Skeletal muscle tissue (tissue), 4 donors: ENCODE results near the gene KMO. TPM values are rescaled to one million over a fixed set of nuclear protein-coding genes. Genes with fewer than 3 reads are reported as not detected.

Experiments used
- H3K27ac ChIP-seq: one replicate; pipeline ENCODE4 v1.7.0; 2013; ENCODE audit warnings: mild to moderate bottlenecking, low read depth, low read length, inconsistent platforms
- H3K27me3 ChIP-seq, 3 donors: one replicate each; pipeline ENCODE4 v1.7.0; 2013; ENCODE audit warnings: low read length in 3 of 3; ENCODE audit not compliant: control insufficient read depth in 3 of 3, insufficient read depth in 3 of 3
- H3K36me3 ChIP-seq, 3 donors: one replicate each; pipeline ENCODE4 v1.7.0; 2013; ENCODE audit warnings: low read length in 3 of 3; ENCODE audit not compliant: control insufficient read depth in 3 of 3, insufficient read depth in 3 of 3
- H3K4me1 ChIP-seq, 3 donors: one replicate each; pipeline ENCODE4 v1.7.0; 2013; ENCODE audit warnings: low read length in 3 of 3, mild to moderate bottlenecking in 3 of 3; ENCODE audit not compliant: control insufficient read depth in 3 of 3, insufficient read depth in 3 of 3
- H3K4me3 ChIP-seq, 3 donors: one replicate each; pipeline ENCODE4 v1.7.0; 2013; ENCODE audit warnings: low read length in 3 of 3
- H3K9ac ChIP-seq, 3 donors: one replicate each; pipeline ENCODE4 v1.7.0; 2013; ENCODE audit warnings: low read length in 3 of 3, mild to moderate bottlenecking in 3 of 3, moderate library complexity in 2 of 3, low read depth in 1 of 3
- H3K9me3 ChIP-seq, 3 donors: one replicate each; pipeline ENCODE4 v1.7.0; 2013; ENCODE audit warnings: low read length in 3 of 3; ENCODE audit not compliant: control insufficient read depth in 3 of 3
- total RNA-seq: library from RNA; depleted of rRNA; stranded (reverse); fragments of >200 nt; gene quantifications from one replicate; pipeline ENCODE4 v1.2.3, GENCODE V29; 2014
- donor health status: Osteomylitis.

KMO gene
- total RNA-seq, 1 donor from 2014 or later: 0.52 TPM

DNA sequence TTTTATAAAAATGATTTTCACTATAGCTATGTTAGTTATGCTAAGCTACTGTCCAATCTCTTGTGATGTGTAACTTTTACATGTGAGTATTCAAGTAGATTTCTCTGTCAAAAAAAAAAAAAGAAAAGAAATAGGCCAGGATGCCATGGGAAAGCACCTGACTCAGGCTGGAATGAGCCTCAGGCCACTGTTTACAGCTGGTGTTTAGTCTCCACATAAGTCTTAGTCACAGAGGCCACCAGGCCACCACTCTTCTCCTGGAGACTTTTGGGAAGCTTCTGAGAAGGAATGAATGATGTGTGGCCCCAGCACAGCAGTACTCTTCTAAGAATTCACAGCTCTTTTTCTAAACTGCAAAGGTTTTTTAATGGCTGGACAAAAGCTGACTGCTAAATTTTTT, 59.1 kb downstream of the KMO start:
- no peaks in the 10 kb centered on the region for H3K4me1 ChIP-seq
- H3K36me3 ChIP-seq: peaks cover 0 to 4% (median 4%) of the 10 kb centered on the region in 3 donors
- no peak overlapping the region for H3K4me3 ChIP-seq
- H3K9me3 ChIP-seq: no peaks in the 10 kb centered on the region
- H3K9ac ChIP-seq: no peak overlapping the region
- no peak overlapping the region for H3K27ac ChIP-seq
- H3K27me3 ChIP-seq: no peaks in the 10 kb centered on the region

DNA sequence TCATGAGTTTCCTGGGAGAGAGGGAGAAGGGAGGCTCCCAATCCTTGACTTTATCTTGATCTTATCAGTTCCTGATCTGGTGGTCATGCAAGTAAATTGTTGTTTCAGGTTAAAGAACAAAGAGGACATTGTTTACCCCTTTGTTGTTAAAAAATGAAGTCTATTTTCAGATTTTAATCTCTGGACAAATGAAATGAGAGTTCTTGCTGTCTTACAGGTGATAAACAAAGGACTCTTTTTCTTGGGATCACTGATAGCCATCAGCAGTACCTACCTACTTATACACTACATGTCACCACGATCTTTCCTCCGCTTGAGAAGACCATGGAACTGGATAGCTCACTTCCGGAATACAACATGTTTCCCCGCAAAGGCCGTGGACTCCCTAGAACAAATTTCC, 59.6 kb downstream of the KMO start:
- Histone ChIP-seq H3K4me3 (no peak overlapping the region), H3K4me1 (no peaks in the 10 kb centered on the region), H3K9me3 (no peaks in the 10 kb centered on the region), H3K9ac (no peak overlapping the region), H3K27me3 (no peaks in the 10 kb centered on the region), H3K27ac (no peak overlapping the region), H3K36me3 (peaks cover 0 to 6% (median 4%) of the 10 kb centered on the region in 3 donors)

DNA sequence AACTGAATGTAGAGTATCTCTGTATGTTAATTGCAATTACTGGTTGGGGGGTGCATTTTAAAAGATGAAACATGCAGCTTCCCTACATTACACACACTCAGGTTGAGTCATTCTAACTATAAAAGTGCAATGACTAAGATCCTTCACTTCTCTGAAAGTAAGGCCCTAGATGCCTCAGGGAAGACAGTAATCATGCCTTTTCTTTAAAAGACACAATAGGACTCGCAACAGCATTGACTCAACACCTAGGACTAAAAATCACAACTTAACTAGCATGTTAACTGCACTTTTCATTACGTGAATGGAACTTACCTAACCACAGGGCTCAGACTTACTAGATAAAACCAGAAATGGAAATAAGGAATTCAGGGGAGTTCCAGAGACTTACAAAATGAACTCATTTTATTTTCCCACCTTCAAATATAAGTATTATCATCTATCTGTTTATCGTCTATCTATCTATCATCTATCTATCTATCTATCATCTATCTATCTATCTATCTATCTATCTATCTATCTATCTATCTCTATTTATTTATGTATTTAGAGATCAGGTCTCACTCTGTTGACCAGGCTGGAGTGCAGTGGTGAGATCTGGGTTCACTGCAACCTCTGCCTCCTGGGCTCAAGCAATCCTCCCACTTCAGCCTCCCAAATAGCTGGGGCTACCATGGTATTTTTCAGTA, 60.2 kb downstream of the KMO start:
- Histone ChIP-seq H3K27me3 (no peaks in the 10 kb centered on the region), H3K4me3 (no peak overlapping the region), H3K27ac (no peak overlapping the region), H3K36me3 (peaks cover 0 to 9% (median 4%) of the 10 kb centered on the region in 3 donors), H3K9me3 (no peaks in the 10 kb centered on the region), H3K9ac (no peak overlapping the region), H3K4me1 (no peaks in the 10 kb centered on the region)

DNA sequence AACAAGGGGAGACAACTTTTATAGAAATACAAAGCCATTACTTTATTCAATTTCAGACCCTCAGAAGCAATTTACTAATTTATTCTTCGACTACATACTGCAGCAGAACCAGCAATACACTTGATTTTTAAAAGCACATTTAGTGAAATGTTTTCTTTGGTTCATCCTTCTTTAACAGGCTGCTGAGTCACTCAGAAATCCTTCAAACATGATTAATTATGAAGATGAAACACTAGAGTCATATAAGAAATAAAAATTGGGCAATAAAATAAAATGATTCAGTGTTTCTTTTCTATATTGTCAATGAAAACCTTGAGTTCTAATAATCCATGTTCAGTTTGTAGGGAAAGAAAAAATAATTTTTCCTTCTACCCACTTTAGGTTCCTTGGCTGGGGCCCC, 61.0 kb downstream of the KMO start:
- no peaks in the 10 kb centered on the region for H3K27me3 ChIP-seq
- peaks cover 0 to 9% (median 4%) of the 10 kb centered on the region in 3 donors for H3K36me3 ChIP-seq
- no peak overlapping the region for H3K9ac ChIP-seq
- no peak overlapping the region for H3K27ac ChIP-seq
- no peak overlapping the region for H3K4me3 ChIP-seq
- no peaks in the 10 kb centered on the region for H3K9me3 ChIP-seq
- no peaks in the 10 kb centered on the region for H3K4me1 ChIP-seq

DNA sequence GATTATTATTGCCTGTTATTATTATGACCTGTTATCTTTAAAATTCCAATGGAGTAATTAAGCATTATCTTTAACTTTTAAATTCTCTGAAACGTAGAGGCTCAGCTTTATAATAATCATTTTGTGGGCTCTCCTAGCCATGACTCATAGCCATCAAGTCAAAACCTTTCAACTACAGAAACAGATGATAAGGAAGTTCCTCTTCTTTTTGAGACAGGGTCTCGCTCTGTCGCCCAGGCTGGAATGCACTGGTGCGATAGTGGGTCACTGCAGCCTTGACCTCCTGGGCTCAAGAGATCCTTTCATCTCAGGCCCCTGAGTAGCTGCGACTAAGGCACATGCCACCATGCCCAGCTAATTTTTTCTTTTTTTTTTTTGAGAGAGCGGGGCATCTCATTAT, 64.5 kb downstream of the KMO start:
- Histone ChIP-seq H3K27ac (no peak overlapping the region), H3K4me3 (no peak overlapping the region), H3K27me3 (no peaks in the 10 kb centered on the region), H3K4me1 (no peaks in the 10 kb centered on the region), H3K9me3 (no peaks in the 10 kb centered on the region), H3K9ac (no peak overlapping the region), H3K36me3 (peaks cover 0 to 9% (median 4%) of the 10 kb centered on the region in 3 donors)

DNA sequence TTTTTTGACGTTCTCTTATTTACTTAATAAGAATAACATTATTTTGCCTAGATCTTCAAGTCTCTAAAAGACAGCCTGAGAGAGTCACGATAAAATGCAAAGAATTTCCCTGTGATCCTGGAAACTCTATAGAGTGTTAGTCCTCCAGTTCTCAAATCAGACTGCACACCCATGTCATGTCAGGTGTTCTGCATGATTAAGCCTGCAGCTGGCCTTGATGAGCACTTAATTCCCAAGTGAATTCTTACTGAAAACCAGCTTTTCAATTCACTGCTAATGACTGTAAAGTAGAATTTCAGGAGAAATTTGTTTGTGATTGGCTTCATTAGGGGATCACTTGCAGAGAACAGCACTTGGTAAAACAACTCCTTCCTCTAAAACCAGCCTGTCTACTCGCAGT, 66.1 kb downstream of the KMO start:
- Histone ChIP-seq H3K36me3 (peaks cover 0 to 9% (median 4%) of the 10 kb centered on the region in 3 donors), H3K9ac (no peak overlapping the region), H3K9me3 (no peaks in the 10 kb centered on the region), H3K4me3 (no peak overlapping the region), H3K27ac (no peak overlapping the region), H3K4me1 (no peaks in the 10 kb centered on the region), H3K27me3 (no peaks in the 10 kb centered on the region)

DNA sequence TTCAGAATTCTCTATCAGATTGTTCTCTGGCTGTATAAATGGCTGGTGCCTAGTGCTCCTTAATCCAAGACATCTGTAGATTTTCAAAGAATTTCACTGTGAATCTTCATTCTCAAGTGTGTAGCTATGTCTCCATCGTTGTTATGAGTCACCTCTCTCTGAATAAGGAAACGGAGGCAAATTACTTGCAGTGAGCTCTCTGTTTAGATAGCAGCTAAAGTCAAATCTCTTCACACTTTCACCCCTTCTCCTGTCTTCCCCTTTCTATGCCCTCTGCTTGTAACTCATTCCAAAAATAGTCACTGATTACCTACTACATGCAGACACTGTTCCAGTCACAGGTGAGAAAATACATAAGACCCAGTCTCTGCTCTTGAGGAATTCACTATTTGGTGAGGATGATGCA, 68.3 kb downstream of the KMO start:
- H3K4me1 ChIP-seq: peaks cover 0 to 4% (median 0%) of the 10 kb centered on the region in 3 donors
- no peak overlapping the region for H3K27ac ChIP-seq
- no peaks in the 10 kb centered on the region for H3K27me3 ChIP-seq
- no peak overlapping the region for H3K4me3 ChIP-seq
- H3K36me3 ChIP-seq: peaks cover 0 to 6% (median 0%) of the 10 kb centered on the region in 3 donors
- H3K9me3 ChIP-seq: no peaks in the 10 kb centered on the region
- no peak overlapping the region for H3K9ac ChIP-seq

DNA sequence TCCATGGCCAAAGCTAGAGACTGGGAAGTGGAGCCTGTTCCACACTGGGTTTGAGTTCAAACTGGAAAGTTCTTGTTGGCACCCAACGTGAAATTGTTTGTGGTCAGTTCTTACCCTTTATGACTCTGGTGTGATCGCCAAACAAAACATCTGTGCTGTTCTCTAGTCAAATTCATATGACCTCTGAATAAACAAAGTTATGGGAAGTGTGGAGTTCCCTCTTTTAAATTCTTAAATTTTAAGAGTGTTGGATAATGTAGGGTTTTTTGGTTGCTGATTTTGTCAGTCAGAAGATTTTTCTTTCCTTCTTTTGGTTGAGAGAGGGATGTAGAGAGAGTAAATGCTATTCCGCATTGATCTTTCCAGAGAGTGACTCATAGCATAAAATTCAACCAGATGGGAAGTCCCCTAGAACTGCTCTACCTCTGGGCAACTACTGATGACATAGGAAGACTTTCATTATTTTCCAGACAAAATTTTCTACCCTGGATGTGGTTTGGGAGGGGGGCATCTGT, 71.6 kb downstream of the KMO start:
- Histone ChIP-seq H3K27ac (peak overlapping the region; percentile 73), H3K36me3 (no peaks in the 10 kb centered on the region), H3K4me1 (peaks cover 0 to 4% (median 0%) of the 10 kb centered on the region in 3 donors), H3K27me3 (no peaks in the 10 kb centered on the region), H3K4me3 (no peak overlapping the region), H3K9me3 (no peaks in the 10 kb centered on the region), H3K9ac (no peak overlapping the region)

DNA sequence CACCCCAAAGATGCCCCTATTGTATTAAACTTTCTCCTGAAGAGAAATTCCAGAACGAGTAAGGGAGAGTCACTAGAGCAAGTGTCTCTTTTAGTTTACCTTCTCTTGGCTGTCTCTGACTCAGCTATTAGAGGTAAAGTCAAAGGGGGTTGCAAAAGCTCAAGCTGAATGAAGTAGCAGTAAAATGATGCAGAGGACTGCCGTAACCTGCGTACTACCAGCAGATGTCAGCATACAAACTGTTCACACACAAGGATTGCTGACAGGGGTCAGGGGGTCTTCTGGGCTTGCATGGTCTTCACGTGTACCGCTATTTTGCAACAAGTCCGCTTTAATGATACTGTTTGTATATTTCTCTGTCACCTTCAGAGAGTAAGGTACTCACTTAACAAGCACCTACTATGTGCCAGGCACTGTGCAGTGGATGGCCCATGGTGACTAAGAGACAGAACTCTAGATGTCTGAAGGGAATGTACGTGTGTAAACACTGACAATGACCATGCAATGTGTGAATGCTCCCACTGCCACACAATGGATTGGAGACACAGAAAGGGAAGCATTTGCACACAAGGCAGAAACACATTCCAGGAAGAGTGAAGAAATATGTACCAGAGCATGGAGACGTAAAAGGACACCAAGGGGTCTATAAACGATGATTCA, 73.1 kb downstream of the KMO start:
- Histone ChIP-seq H3K4me1 (peaks cover 0 to 4% (median 0%) of the 10 kb centered on the region in 3 donors), H3K9me3 (no peaks in the 10 kb centered on the region), H3K4me3 (no peak overlapping the region), H3K36me3 (no peaks in the 10 kb centered on the region), H3K27ac (no peak overlapping the region), H3K9ac (no peak overlapping the region), H3K27me3 (no peaks in the 10 kb centered on the region)

DNA sequence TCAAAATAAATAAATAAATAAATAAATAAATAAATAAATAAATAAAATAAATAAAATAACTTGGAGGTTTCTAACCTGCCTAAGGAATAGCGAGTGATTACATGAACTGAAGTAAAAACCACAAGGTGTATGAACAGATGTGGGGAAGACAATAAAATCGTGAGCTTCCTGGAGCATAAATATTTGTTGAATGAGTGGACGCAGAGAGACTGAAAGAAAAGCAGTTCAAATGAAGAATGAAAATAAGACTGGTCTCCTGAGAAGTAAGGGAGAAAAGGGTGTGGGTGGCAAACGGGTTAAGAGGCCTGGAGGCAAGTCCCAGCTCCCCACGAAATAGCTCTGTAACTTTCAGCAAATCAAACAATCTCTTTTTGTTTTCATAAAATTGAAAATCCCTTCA, 74.4 kb downstream of the KMO start:
- Histone ChIP-seq H3K9me3 (no peaks in the 10 kb centered on the region), H3K4me1 (peaks cover 0 to 4% (median 0%) of the 10 kb centered on the region in 3 donors), H3K27ac (no peak overlapping the region), H3K36me3 (no peaks in the 10 kb centered on the region), H3K9ac (no peak overlapping the region), H3K4me3 (no peak overlapping the region), H3K27me3 (no peaks in the 10 kb centered on the region)
